Activated naive CD4-positive, alpha-beta T cell treated with anti-CD3 and anti-CD28 coated beads, Interleukin-2, amount 50 U/mL, for 72 hours (primary cell): Measurements from ENCODE around the gene FLNB. TPM values are rescaled to one million over a fixed set of nuclear protein-coding genes. Genes with fewer than 3 reads are reported as not detected.

Experiments used
- ATAC-seq, 2 donors: fragments of 150-1000 bp; cut with Tn5 transposase; 2 replicates each; pipeline ENCODE4 v1.10.0; 2021; ENCODE audit warnings: mild to moderate bottlenecking in 2 of 2, moderate library complexity in 2 of 2
- DNase-seq, 2 donors: peaks; one replicate each; pipeline ENCODE4 v3.0.0; 2021 to 2022; ENCODE audit warnings: low spot score in 2 of 2
- H3K27ac Mint-ChIP-seq, 2 donors: one replicate each; pipeline ENCODE4 v1.8.0; 2022; ENCODE audit warnings: mild to moderate bottlenecking in 2 of 2, mixed read lengths in 2 of 2
- H3K36me3 Mint-ChIP-seq, 2 donors: one replicate each; pipeline ENCODE4 v1.8.0; 2022; ENCODE audit warnings: mixed read lengths in 2 of 2
- H3K9me3 Mint-ChIP-seq, 2 donors: one replicate each; pipeline ENCODE4 v1.8.0; 2022; ENCODE audit warnings: mixed read lengths in 2 of 2
- total RNA-seq, 2 donors: library from RNA; stranded (reverse); gene quantifications; one replicate each; pipeline ENCODE4 v1.2.3, GENCODE V29; 2022

Gene FLNB
- total RNA-seq, 2 donors from 2014 or later, result 17.5 to 34.2 TPM

- peaks cover 0 to 10% of the 10 kb centered on the region in 2 donors for H3K9me3 Mint-ChIP-seq
- DNase-seq, result no peak
- no peak overlapping the region for H3K27ac Mint-ChIP-seq
- peaks cover 0 to 12% of the 10 kb centered on the region in 2 donors for H3K36me3 Mint-ChIP-seq
- ATAC-seq, result no peak
Observed at GRCh38 chr3:58071480-58071971, 63.3 kb downstream of the FLNB start.

GRCh38 chr3:58072052-58072762 is 64.0 kb downstream of the FLNB start:
- ATAC-seq, result no peak
- DNase-seq, result no peak
- peaks cover 0 to 12% of the 10 kb centered on the region in 2 donors for H3K36me3 Mint-ChIP-seq
- H3K27ac Mint-ChIP-seq, result no peak overlapping the region
- peaks cover 0 to 10% of the 10 kb centered on the region in 2 donors for H3K9me3 Mint-ChIP-seq

DNA sequence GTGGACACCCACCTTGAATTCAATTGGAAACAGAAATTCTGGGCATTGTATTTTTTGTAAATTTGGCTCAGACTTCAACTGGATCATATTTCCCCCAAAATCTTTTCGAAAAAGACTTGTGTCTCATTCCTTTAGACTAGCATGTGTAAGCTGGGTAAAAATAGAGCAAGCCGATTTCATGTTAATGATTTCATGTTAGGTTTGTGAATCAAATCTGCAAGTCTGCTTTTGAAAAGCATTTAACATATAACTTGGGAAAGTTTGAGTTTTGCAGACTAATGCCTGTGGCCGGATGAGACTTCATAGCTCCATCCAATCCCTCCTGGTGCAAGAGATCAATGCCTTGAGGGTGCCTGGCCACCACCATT is 64.5 kb downstream of the FLNB start:
- Mint-ChIP-seq H3K36me3 (peaks cover 0 to 12% of the 10 kb centered on the region in 2 donors), H3K9me3 (peaks cover 0 to 10% of the 10 kb centered on the region in 2 donors), H3K27ac (no peak overlapping the region)
- no peak for ATAC-seq
- no peak for DNase-seq

DNA sequence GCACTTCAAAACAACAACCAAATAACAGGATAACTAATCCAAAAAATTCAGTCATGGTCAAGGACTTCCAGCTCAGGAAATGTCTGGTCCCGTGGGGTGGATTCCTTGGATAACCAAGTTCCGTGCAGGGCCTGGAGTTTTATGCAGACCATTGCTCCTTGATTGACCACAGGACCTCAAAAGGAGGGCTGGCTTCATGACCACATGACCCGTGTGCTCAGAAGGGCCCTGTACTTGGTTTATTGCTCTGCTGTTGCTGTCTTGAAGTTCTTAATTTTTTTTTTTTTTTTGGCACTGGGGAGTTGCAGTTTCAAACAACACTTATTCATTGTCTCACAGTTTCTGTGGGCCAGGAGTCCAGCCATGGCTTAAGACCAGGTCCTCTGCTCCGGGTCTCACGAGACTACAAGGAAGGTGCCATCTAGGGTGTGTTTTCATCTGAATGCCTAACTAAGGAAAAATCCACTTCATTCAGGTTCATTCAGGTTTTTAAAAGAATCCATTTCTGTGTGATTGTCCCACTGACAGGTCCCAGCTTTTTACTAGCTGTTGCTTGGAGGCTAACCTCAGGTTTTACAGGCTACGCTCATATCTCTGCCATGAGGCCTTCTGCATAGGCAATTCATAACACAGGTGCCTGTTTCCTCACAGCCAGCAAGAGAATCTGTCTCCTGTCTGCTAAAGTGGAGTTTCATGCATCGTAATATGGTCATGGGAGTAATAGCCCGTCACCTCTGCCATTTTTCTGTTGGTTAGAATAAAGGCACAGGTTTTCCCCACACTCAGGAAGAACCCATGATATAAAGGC is 65.3 kb downstream of the FLNB start:
- peaks cover 0 to 10% of the 10 kb centered on the region in 2 donors for H3K9me3 Mint-ChIP-seq
- H3K36me3 Mint-ChIP-seq, result peaks cover 0 to 12% of the 10 kb centered on the region in 2 donors
- H3K27ac Mint-ChIP-seq, result peak overlapping the region in 1 of 2 donors; percentile 6
- peak in 1 of 2 donors; percentile 34 for ATAC-seq
- DNase-seq, result no peak

- peaks cover 0 to 12% of the 10 kb centered on the region in 2 donors for H3K36me3 Mint-ChIP-seq
- H3K9me3 Mint-ChIP-seq, result peaks cover 0 to 10% of the 10 kb centered on the region in 2 donors
- ATAC-seq (peak in 1 of 2 donors; percentile 3), DNase-seq (no peak)
- H3K27ac Mint-ChIP-seq, result peak overlapping the region in 1 of 2 donors; percentile 6
Observed at GRCh38 chr3:58074116-58074715, 66.0 kb downstream of the FLNB start.

- peaks cover 7 to 19% of the 10 kb centered on the region in 2 donors for H3K36me3 Mint-ChIP-seq
- H3K9me3 Mint-ChIP-seq, result peaks cover 0 to 10% of the 10 kb centered on the region in 2 donors
- ATAC-seq (peak; percentile 54 to 77), DNase-seq (peak in 1 of 2 donors; percentile 21)
- H3K27ac Mint-ChIP-seq, result no peak overlapping the region
Observed at GRCh38 chr3:58074997-58075396, 66.8 kb downstream of the FLNB start.

- ATAC-seq (peak in 1 of 2 donors; percentile 69), DNase-seq (no peak)
- Mint-ChIP-seq H3K27ac (no peak overlapping the region), H3K9me3 (peaks cover 0 to 10% of the 10 kb centered on the region in 2 donors), H3K36me3 (peaks cover 16 to 22% of the 10 kb centered on the region in 2 donors)
Observed at GRCh38 chr3:58077596-58078285, 69.5 kb downstream of the FLNB start.

- ATAC-seq (no peak), DNase-seq (no peak)
- H3K9me3 Mint-ChIP-seq, result peaks cover 0 to 10% of the 10 kb centered on the region in 2 donors
- H3K27ac Mint-ChIP-seq, result no peak overlapping the region
- H3K36me3 Mint-ChIP-seq, result peaks cover 16 to 22% of the 10 kb centered on the region in 2 donors
Observed at GRCh38 chr3:58078610-58079009, 70.4 kb downstream of the FLNB start.

- ATAC-seq (no peak), DNase-seq (no peak)
- H3K27ac Mint-ChIP-seq, result no peak overlapping the region
- H3K9me3 Mint-ChIP-seq, result peaks cover 0 to 10% of the 10 kb centered on the region in 2 donors
- H3K36me3 Mint-ChIP-seq, result peaks cover 19 to 25% of the 10 kb centered on the region in 2 donors
Observed at GRCh38 chr3:58079773-58080172, 71.6 kb downstream of the FLNB start.

- H3K27ac Mint-ChIP-seq, result peak overlapping the region in 1 of 2 donors; percentile 77
- peaks cover 18 to 22% of the 10 kb centered on the region in 2 donors for H3K36me3 Mint-ChIP-seq
- DNase-seq, result peak in 1 of 2 donors; percentile 23
- H3K9me3 Mint-ChIP-seq, result no peaks in the 10 kb centered on the region
- peak; percentile 62 to 73 for ATAC-seq
Observed at GRCh38 chr3:58082047-58082446, 73.8 kb downstream of the FLNB start.

GRCh38 chr3:58084166-58084565 is 75.9 kb downstream of the FLNB start:
- peaks cover 18 to 22% of the 10 kb centered on the region in 2 donors for H3K36me3 Mint-ChIP-seq
- no peak for ATAC-seq

GRCh38 chr3:58084788-58085543 is 76.7 kb downstream of the FLNB start:
- ATAC-seq, result peak in 1 of 2 donors; percentile 57
- Mint-ChIP-seq H3K36me3 (peaks cover 11 to 15% of the 10 kb centered on the region in 2 donors), H3K9me3 (no peaks in the 10 kb centered on the region), H3K27ac (peak overlapping the region in 1 of 2 donors; percentile 70)
- no peak for DNase-seq

More at GRCh38 chr3:58084166-58084565, 75.9 kb downstream of the FLNB start:
- DNase-seq, result no peak
- Mint-ChIP-seq H3K27ac (peak overlapping the region in 1 of 2 donors; percentile 70), H3K9me3 (no peaks in the 10 kb centered on the region)

DNA sequence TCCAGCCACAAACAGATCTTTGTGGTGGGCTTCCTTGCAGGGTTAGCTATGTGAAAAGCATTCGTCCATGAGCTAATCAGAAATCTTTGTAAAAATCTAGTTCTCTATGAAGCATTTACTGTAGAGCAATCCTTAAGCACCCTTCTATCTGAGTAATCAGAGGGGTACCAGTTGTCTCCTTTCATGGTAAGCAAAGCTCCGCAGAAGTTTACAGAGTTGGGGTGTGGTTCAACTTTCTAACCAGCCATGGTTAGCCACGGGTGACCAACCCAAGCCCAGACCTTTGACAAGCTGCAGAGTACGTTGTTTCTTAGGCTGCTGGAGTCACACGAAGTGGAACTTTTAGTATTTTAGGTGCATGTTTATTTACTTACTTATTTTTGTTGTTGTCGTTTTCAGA is 77.4 kb downstream of the FLNB start:
- peaks cover 8 to 12% of the 10 kb centered on the region in 2 donors for H3K36me3 Mint-ChIP-seq
- ATAC-seq (no peak), DNase-seq (no peak)
- H3K27ac Mint-ChIP-seq, result peak overlapping the region in 1 of 2 donors; percentile 70
- H3K9me3 Mint-ChIP-seq, result no peaks in the 10 kb centered on the region

DNA sequence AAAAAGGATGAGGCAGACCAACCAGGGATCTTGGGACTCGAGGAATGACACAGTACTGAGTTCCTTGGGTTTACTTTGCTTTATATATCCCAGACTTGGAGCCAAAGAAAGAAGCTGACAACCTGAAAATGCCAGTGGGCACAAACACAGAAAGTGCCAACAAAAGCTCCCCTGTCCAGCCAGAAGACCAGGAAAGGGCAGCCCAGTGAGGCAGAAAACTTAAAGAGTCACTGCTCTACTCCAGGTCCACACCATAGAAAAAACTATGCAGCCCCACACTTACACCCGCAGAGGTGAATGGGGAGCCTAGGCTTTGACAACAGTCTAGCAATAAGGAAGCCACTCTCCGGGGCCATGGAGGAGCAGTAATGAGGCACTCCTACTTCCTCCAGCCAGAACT is 80.3 kb downstream of the FLNB start:
- H3K9me3 Mint-ChIP-seq, result no peaks in the 10 kb centered on the region
- ATAC-seq (no peak), DNase-seq (no peak)
- H3K27ac Mint-ChIP-seq, result no peak overlapping the region
- H3K36me3 Mint-ChIP-seq, result peaks cover 6 to 8% of the 10 kb centered on the region in 2 donors

- Mint-ChIP-seq H3K36me3 (no peaks in the 10 kb centered on the region), H3K9me3 (no peaks in the 10 kb centered on the region), H3K27ac (no peak overlapping the region)
- ATAC-seq (no peak), DNase-seq (no peak)
Observed at GRCh38 chr3:58090351-58090750, 82.1 kb downstream of the FLNB start.
